ENCODE results near the gene BRCA2.

The BRCA2 gene

DNA sequence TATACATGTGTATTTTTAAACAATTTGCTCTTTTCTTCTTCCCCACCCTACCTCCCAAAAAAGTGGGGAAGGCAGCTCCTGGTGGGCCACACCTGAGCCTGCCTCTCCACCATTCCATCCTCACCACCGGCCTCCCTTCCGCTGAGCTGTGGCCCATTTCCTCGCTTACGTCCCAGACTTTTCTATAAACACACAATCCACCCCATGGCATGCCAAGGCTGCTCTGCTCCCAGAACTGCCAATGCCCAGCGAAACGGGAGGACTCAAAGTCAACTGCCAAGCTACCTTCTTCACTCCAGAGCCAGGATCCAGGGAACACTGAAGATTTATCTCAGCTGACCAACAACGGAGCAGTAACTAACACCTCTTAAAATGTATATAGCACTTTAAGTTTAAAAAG is 109.8 kb downstream of the BRCA2 start:
- H3K27ac ChIP-seq = no peak overlapping the region
- TF ChIP-seq, protein P1, sequence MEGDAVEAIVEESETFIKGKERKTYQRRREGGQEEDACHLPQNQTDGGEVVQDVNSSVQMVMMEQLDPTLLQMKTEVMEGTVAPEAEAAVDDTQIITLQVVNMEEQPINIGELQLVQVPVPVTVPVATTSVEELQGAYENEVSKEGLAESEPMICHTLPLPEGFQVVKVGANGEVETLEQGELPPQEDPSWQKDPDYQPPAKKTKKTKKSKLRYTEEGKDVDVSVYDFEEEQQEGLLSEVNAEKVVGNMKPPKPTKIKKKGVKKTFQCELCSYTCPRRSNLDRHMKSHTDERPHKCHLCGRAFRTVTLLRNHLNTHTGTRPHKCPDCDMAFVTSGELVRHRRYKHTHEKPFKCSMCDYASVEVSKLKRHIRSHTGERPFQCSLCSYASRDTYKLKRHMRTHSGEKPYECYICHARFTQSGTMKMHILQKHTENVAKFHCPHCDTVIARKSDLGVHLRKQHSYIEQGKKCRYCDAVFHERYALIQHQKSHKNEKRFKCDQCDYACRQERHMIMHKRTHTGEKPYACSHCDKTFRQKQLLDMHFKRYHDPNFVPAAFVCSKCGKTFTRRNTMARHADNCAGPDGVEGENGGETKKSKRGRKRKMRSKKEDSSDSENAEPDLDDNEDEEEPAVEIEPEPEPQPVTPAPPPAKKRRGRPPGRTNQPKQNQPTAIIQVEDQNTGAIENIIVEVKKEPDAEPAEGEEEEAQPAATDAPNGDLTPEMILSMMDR (conservative IDR thresholded peaks at IDR 0.05) = no peak
- TF ChIP-seq ZFX (IDR thresholded peaks at IDR 0.05) = no peak

- no peak overlapping the region for H3K27ac ChIP-seq
- TF ChIP-seq, protein P1 (conservative IDR thresholded peaks at IDR 0.05) = no peak
- no peak for TF ChIP-seq ZFX (IDR thresholded peaks at IDR 0.05)
Measured at GRCh38 chr13:32426191-32426989, 111.1 kb downstream of the BRCA2 start.

DNA sequence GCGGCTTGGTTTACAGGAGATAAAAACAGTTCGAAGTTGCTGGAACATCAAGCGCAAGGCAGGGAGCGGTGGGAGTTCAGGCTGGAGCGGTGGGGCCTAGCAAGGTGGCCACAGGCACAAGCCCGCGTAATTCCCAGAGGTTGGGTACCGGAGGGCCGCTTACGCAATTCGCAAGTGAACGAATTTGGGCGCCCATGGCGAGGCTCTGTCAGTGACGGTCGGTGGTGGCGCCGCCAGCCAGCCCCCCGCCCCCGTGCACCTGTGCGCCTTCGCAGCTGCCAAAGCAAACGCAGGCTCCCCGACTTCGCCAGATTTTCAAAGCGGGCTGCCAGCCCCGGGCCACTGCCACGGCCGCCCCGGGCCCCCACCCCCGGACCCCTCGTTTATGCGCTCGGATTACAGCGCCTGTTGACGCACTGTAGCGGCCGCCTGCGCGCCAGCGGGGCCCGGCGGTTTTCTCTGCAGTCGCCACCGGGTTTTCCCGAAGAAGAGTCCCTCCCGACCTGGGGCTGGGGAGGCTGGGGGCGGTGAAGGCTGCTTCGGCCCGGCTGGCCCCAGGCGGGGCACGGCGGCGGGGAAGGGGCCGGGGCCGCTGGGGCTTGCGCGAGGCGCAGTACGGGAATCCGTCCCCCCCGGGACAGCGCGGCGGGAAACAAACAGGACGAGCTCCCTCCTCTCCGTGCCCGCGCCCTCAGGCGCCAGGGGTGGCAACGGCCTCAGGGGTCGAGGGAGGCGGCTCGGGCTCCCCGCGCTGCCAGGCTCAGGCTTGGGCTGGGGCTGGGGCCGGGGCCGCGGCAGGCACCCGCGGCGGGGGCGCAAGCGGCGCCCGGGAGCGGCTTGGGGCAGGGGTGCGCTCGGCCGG is 111.9 kb downstream of the BRCA2 start:
- H3K27ac ChIP-seq = no peak overlapping the region
- TF ChIP-seq, protein P1 (conservative IDR thresholded peaks at IDR 0.05) = no peak
- TF ChIP-seq ZFX (IDR thresholded peaks at IDR 0.05) = no peak

DNA sequence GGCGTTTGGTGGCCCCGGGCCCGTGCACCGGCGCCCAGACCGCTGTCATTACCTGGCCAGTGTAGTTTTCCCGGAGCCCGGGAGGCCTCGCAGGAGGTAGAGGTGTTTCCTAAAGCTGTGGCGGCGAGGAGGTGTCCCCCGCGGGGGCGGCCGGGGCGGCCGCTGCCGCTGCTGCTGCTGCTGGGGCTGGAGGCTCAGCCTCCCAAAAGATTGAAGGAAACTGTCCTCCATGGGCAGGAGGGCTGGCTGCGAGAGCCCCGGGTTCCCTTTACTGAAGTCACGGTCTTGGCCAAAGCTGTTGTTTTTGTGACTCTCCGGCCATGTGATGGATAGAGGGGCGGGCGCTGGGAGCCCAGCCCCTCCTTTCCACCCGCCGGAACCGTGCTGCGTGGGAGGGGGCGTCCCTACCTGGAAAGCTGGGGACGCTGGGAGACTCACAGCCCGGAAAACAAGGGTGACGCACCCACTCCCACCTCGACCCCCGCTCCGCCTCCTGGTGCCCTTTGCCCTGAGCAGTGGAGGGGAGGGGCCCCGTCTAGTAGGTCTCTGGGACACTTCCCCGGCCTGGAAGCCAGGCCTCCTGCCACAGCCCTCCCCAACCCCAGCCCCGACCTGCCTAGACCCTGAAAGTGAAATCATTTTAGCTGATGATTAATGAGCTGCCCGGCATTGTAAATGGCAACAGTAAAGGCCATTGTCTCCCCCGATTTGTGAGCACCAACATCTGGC is 112.7 kb downstream of the BRCA2 start, which contains the start of gene N4BP2L1:
N4BP2L1 (minus strand) TSS at position 279 of the 729 bp plus-strand sequence; CDS start at position 231, 48 bp downstream.
- H3K27ac ChIP-seq = no peak within 1 kb of the TSS
- no peak for TF ChIP-seq ZFX (IDR thresholded peaks at IDR 0.05)
- TF ChIP-seq, protein P1 (conservative IDR thresholded peaks at IDR 0.05) = no peak

DNA sequence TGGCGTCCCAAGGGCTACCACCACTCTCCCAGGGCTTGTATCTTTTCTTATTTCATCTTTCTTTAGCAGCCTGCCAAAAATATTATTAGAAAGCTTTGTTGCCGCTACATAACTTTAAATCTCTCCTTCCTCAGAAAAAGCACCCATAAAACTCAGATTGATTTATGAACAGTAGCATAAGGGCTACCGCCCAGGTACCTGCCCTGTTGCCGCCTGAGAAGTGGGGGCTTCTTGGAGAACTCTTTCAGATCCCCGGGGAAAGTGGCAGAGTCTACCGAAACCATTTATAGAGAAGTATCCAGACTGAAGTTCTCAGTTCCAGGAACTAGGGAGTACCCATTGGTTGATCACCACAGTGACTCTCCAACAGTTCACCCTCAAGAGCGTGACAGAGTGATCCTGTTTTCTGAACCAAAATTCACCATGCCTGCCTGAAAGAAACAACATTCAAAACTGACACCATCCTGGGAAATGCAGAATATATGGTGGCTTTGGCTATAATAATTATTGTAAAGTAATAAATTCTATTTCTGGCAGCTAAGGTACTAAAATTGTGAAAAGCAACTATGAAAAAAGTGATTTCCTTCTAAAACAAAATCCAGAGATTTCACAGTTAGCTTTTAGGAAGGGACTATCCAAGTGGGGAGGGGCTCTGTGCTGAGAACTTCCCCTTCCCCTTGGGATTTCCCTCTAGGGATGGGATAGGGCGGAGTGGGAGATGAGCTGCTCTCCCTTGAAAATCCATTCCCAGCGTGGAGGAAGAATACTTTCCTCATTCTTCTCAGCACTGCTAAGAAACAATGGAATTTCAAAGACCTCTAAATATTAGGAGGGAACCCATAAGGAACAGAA is 113.5 kb downstream of the BRCA2 start:
- H3K27ac ChIP-seq = no peak overlapping the region
- no peak for TF ChIP-seq ZFX (IDR thresholded peaks at IDR 0.05)
- TF ChIP-seq, protein P1 (conservative IDR thresholded peaks at IDR 0.05) = no peak

DNA sequence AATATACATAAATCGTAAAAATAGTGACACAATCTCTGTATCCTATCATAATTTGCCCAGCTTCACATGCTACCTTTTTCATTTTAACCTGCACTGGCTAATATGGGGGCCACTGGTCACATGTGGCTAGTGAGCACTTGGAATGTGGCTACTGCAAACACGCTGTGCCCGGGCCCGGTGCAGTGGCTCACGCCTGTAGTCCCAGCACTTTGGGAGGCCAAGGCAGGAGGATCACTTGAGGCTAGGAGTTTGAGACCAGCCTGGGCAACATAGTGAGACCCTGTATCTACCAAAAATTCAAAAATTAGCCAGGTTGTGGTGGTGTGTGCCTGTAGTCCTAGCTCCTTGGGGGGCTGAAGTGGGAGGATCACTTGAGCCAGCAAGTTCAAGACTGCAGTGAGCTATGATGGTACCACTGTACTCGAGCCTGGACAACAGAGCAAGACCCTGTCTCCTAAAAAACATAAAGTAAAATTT is 114.2 kb downstream of the BRCA2 start:
- TF ChIP-seq, protein P1 (conservative IDR thresholded peaks at IDR 0.05) = no peak
- no peak for TF ChIP-seq ZFX (IDR thresholded peaks at IDR 0.05)
- H3K27ac ChIP-seq = no peak overlapping the region
